Ishikawa (cell line): ENCODE measurements around the gene INPP5K.

Experiments used
- CEBPB ChIP-seq: IDR thresholded peaks from 2 replicates; pipeline ENCODE4 v1.6.1; 2012
- CREB1 ChIP-seq: IDR thresholded peaks from 2 replicates; pipeline ENCODE4 v1.6.1; 2012; ENCODE audit warnings: low read depth
- EGR1 ChIP-seq: IDR thresholded peaks from 2 replicates; pipeline ENCODE4 v1.6.1; 2012
- EP300 ChIP-seq: IDR thresholded peaks from 2 replicates; pipeline ENCODE4 v1.6.1; 2012; ENCODE audit warnings: borderline replicate concordance
- FOXM1 ChIP-seq: IDR thresholded peaks from 2 replicates; pipeline ENCODE4 v1.6.1; 2012; ENCODE audit warnings: low read depth, borderline replicate concordance
- MAX ChIP-seq: IDR thresholded peaks from 2 replicates; pipeline ENCODE4 v1.6.1; 2012
- NFIC ChIP-seq: IDR thresholded peaks from 2 replicates; pipeline ENCODE4 v1.6.1; 2012
- RAD21 ChIP-seq: IDR thresholded peaks from 2 replicates; pipeline ENCODE4 v1.6.1; 2012; ENCODE audit warnings: low read depth
- REST ChIP-seq: IDR thresholded peaks from 2 replicates; pipeline ENCODE4 v1.6.1; 2012; ENCODE audit warnings: low read depth, mild to moderate bottlenecking
- TAF1 ChIP-seq: IDR thresholded peaks from 2 replicates; pipeline ENCODE4 v1.6.1; 2012; ENCODE audit warnings: low read depth, mild to moderate bottlenecking
- TCF12 ChIP-seq: IDR thresholded peaks from 2 replicates; pipeline ENCODE4 v1.6.1; 2012; ENCODE audit warnings: low read depth
- TEAD4 ChIP-seq: IDR thresholded peaks from 2 replicates; pipeline ENCODE4 v1.6.1; 2012
- USF1 ChIP-seq: IDR thresholded peaks from 2 replicates; pipeline ENCODE4 v1.6.1; 2012
- YY1 ChIP-seq: IDR thresholded peaks from 2 replicates; pipeline ENCODE4 v1.6.1; 2012; ENCODE audit warnings: low read depth
- ZBTB7A ChIP-seq: IDR thresholded peaks from 2 replicates; pipeline ENCODE4 v1.6.1; 2012; ENCODE audit warnings: low read depth

The INPP5K gene

GRCh38 chr17:1470071-1470754 is 46.2 kb downstream of the INPP5K start:
- no peak for TF ChIP-seq USF1
- TF ChIP-seq TAF1, result no peak
- no peak for TF ChIP-seq RAD21
- no peak for TF ChIP-seq EGR1
- no peak for TF ChIP-seq CREB1
- TF ChIP-seq NFIC, result no peak

GRCh38 chr17:1469231-1469852 is 47.1 kb downstream of the INPP5K start:
- no peak for TF ChIP-seq EGR1
- TF ChIP-seq REST, result no peak
- TF ChIP-seq CEBPB, result no peak
- no peak for TF ChIP-seq NFIC
- no peak for TF ChIP-seq RAD21

- TF ChIP-seq RAD21, result no peak
- no peak for TF ChIP-seq NFIC
- no peak for TF ChIP-seq TEAD4
- TF ChIP-seq YY1, result no peak
- TF ChIP-seq EGR1, result no peak
- no peak for TF ChIP-seq USF1
- no peak for TF ChIP-seq TCF12
- TF ChIP-seq FOXM1, result no peak
- TF ChIP-seq EP300, result no peak
- no peak for TF ChIP-seq CEBPB
- no peak for TF ChIP-seq MAX
- no peak for TF ChIP-seq CREB1
- no peak for TF ChIP-seq REST
Measured at GRCh38 chr17:1467898-1468492, 48.4 kb downstream of the INPP5K start.

- TF ChIP-seq NFIC (no peak), ZBTB7A (no peak), CREB1 (no peak), RAD21 (no peak), FOXM1 (no peak), EGR1 (no peak), TAF1 (no peak), TCF12 (no peak), CEBPB (no peak), MAX (no peak), EP300 (no peak), YY1 (no peak), USF1 (no peak), REST (no peak), TEAD4 (no peak)
Measured at GRCh38 chr17:1467258-1467657, 49.2 kb downstream of the INPP5K start.
